GM19099 (cell line): ENCODE results near the gene BICD2.

Experiments used
- POLR2A ChIP-seq: IDR thresholded peaks from 3 replicates; pipeline ENCODE4 v1.6.1; 2011; ENCODE audit warnings: low read depth; ENCODE audit not compliant: insufficient read length; ENCODE audit errors: extremely low read depth

The BICD2 gene

DNA sequence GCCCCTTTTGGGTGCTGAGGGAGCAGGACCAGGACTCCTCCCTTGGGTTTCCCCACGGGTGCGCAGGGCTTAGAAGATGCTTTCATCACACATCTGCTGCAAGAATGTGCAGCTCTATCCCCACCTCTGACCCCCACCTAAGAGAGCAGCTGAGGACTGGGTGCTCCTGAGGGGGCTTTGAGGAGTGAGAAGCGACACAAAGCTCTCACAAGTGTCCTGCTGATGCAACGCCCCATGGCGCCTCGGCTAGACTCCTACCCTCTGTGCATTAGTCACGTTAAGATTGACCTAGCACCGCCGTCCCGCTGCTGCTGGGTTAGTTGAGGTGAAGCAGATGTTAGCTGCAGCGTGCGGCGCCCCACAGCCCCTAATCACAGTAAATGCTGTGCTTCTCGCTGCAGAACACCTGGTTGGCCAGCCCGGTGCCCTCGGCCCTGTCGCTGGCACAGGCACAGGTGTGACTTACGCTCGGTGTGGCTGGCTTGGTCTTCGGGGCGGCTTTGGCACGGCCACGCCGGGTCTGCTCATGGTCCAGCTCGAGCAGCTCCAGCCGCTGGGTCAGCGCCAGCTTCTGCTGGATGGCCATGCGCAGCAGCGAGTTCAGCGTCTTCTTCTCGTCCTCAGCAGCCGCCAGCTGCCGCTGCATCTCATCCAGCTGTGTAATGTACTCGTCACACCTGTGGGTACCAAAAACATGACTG lies 49.7 kb downstream of the BICD2 start:
- TF ChIP-seq POLR2A, result no peak

GRCh38 chr9:92714016-92714415 lies 50.6 kb downstream of the BICD2 start:
- TF ChIP-seq POLR2A, result no peak

GRCh38 chr9:92713528-92713927 lies 51.1 kb downstream of the BICD2 start:
- TF ChIP-seq POLR2A, result no peak

GRCh38 chr9:92712767-92713166 lies 51.9 kb downstream of the BICD2 start:
- no peak for TF ChIP-seq POLR2A

DNA sequence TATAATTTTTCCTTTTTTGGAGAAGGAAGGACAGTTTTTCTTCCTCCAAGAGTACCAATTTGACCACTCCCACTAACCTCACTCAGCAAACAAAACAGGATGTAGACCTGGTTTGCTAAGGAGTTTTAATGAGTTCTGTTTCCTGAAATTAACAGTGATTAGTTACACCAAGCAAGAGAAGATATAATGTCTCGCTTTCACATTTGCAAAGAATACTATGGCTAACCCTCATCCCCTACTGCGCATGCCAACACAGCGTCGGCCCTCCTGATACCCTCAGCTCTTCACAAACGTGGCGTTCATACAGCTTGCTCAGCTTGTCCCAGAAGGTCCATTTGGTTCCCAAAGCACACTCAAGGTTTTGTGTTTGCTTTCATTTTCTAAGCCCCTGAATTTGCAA lies 52.8 kb downstream of the BICD2 start:
- no peak for TF ChIP-seq POLR2A

DNA sequence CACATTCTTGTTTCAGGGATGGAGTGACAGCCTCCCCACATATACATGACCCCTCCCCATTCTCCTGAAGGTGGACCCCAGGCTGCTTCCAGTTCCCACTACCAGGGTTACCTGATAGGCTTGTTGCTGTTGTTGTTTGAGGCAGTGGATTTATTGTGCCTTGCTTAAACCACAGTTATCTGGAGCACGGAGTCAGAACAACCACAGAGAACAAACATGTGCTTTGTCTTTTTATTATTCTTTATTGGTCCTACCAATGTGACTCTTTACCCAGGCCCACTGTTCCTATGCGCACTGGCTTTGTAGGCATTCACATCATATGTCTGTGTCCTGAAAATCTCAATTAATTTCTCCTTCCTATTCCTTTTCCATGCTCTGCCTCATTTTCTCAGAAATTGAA lies 53.5 kb downstream of the BICD2 start:
- no peak for TF ChIP-seq POLR2A

DNA sequence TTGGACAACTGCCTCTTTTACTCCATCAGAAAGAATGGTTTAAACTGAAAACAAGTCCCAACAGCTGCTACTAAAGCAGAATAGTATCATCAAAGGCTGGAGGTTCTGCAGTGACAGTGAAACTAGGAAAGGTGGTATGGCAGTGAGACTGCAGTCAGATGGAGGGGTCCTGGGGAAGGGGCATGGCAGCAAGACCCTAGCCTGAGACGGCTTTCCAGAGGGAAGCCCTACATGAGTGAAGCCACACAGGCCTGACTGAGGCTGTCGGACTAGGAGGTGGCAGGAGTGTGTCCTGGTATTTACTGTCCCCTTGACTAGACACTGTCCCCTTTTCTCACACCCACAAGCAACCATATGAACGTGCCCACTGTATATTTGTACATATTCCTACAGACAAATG lies 54.3 kb downstream of the BICD2 start:
- no peak for TF ChIP-seq POLR2A

DNA sequence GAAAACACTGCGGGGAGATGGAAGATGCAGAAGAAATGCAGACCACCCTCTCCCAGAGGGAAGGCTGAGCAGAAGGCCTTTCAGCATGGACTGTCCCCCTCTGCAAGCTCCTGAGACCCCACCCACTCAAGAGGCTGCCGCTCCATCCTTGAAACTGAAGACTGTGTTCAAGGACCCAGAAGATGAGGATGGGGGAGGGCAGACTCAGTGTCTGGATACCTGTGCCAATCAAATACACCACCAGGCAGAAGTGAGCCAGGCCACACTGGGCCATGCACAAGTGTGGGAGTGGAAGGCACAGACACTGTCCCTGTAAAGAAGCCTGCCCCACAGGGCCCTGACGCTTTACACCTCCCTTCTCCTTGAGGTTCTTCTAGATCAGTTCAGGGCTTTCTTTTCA lies 54.7 kb downstream of the BICD2 start:
- no peak for TF ChIP-seq POLR2A

GRCh38 chr9:92709240-92709639 lies 55.4 kb downstream of the BICD2 start:
- TF ChIP-seq POLR2A, result no peak

DNA sequence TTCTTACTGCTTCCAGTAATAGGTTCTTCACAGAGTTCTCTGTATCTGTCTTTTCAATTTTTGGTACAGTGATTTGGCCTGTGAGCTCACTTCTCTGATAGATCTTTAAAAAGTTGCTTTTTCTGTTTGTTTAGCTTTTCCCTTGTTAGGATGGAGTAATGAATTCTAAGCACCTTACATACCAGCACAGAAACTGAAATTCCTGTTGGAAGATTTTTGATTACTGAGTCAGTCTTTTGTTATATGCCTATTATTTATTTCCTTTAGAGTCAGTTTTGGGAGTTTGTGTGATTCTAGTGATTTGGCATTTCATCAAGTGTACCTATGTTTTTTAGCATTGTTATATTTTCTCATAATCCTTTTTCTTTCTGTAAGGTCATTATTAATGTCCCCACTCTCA lies 57.1 kb downstream of the BICD2 start:
- no peak for TF ChIP-seq POLR2A

DNA sequence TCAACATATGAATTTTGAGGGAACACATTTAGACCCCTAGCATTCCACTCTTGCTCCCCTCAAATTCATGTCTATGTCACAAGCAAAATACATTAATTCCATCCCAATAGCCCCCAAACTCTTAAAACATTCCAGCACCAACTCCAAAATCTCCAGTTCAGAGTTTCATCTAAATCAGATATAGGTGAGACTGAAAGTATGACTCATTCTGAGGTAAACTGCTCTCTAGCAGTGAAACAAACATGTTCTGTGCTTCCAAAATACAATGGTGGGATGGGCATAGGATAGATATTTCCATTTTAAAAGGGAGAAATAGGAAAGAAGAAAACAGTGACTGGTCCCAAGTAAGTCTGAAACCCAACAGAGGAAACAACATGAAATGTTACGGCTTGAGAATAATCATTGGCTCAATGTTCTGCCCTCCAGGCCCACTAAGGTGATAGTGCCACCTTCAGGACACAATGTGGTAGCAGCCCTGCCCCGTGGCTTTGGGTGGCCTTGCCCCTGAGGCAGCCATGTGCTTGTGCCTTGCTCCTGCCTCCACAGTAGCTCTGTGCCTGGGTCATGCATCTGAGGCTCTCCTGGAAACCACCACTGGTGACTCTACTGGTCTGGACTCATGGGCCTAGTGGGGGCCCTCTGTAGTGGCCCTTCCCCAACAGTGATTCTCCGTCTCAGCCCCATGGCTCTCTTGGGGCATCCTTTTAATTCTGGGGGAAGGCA lies 58.3 kb downstream of the BICD2 start:
- TF ChIP-seq POLR2A, result no peak

GRCh38 chr9:92704528-92704927 lies 60.1 kb downstream of the BICD2 start:
- no peak for TF ChIP-seq POLR2A

DNA sequence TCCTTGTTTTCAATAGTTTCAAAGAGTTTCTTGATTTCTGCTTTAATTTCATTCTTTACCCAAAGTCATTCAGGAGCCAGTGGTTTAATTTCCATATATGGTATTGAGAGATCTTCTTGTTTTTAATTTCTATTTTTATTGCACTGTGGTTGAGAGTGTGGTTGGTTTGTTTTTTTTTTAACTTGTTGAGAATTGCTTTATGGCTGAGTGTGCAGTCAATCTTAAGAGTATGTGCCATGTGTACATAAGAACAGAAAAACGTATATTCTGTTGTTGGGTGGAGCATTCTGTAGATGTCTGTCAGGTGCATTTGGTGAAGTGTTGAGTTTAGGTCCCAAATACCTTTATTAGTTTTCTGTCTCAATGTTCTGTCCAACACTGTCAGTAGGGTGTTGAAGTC lies 68.0 kb downstream of the BICD2 start:
- TF ChIP-seq POLR2A, result no peak

GRCh38 chr9:92686954-92687353 lies 77.7 kb downstream of the BICD2 start:
- TF ChIP-seq POLR2A, result no peak

DNA sequence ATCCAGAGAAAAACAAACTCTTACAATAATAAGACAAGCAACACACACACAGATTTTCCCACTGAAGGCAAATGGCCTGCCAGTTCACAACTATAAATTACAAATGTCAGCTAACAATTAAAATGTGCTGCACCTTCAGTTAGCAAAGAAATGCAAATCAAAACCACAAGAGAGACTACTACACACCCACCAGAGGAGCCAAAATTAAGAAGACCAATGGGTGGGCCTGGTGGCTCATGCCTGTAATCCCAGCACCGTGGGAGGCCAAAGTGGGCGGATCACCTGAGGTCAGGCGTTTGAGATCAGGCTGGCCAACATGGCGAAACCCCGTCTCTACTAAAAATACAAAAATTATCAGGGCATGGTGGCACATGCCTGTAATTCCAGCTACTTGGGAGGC lies 79.6 kb downstream of the BICD2 start:
- TF ChIP-seq POLR2A, result no peak

- no peak for TF ChIP-seq POLR2A
Observed at GRCh38 chr9:92682269-92682668, 82.4 kb downstream of the BICD2 start.
